SK-N-SH treated with all-trans-retinoic acid at 6 μM for 48 hours (cell line): ENCODE measurements around the gene CLDN20.

Source experiments
- ATAC-seq: fragments of 200-7000 bp; cut with Tn5 transposase; 3 replicates; pipeline ENCODE4 v1.9.1; 2020; ENCODE audit warnings: mild to moderate bottlenecking, moderate library complexity
- ARNTL ChIP-seq: fragments of 450-650 bp; formaldehyde crosslinking; IDR thresholded peaks from 2 replicates; pipeline ENCODE4 v1.5.0; 2020; ENCODE audit warnings: low read depth, mild to moderate bottlenecking, moderate library complexity, borderline replicate concordance
- BACH2 ChIP-seq: fragments of 250-450 bp; sonication (Bioruptor Pico); IDR thresholded peaks from 2 replicates; pipeline ENCODE4 v1.9.0; 2021; ENCODE audit warnings: mild to moderate bottlenecking, borderline replicate concordance
- CREB5 ChIP-seq: fragments of 250-450 bp; sonication (Bioruptor Pico); IDR thresholded peaks from 2 replicates; pipeline ENCODE4 v1.5.1; 2020; ENCODE audit warnings: low read depth, mild to moderate bottlenecking, moderate library complexity
- CSDC2 ChIP-seq: fragments of 250-450 bp; sonication (Bioruptor Pico); IDR thresholded peaks from 2 replicates; pipeline ENCODE4 v1.5.0; 2020; ENCODE audit warnings: mild to moderate bottlenecking, moderate library complexity
- CSRNP3 ChIP-seq: fragments of 250-450 bp; sonication (Bioruptor Pico); IDR thresholded peaks from 2 replicates; pipeline ENCODE4 v1.5.1; 2021; ENCODE audit warnings: mild to moderate bottlenecking, moderate library complexity
- ESRRG ChIP-seq: fragments of 250-450 bp; sonication (Bioruptor Pico); IDR thresholded peaks from 2 replicates; pipeline ENCODE4 v1.6.1; 2021; ENCODE audit warnings: mild to moderate bottlenecking
- GLIS3 ChIP-seq: fragments of 250-450 bp; sonication (Bioruptor Pico); IDR thresholded peaks from 2 replicates; pipeline ENCODE4 v1.5.0; 2020; ENCODE audit warnings: mild to moderate bottlenecking, moderate library complexity
- ISL1 ChIP-seq: fragments of 250-450 bp; sonication (Bioruptor Pico); IDR thresholded peaks from 2 replicates; pipeline ENCODE4 v2.1.2; 2022; ENCODE audit warnings: mild to moderate bottlenecking, moderate library complexity
- OSR1 ChIP-seq: fragments of 250-450 bp; sonication (Bioruptor Pico); IDR thresholded peaks from 2 replicates; pipeline ENCODE4 v1.8.0; 2022; ENCODE audit warnings: moderate library complexity, mild to moderate bottlenecking, inconsistent platforms
- PATZ1 ChIP-seq: fragments of 250-450 bp; sonication (Bioruptor Pico); IDR thresholded peaks from 2 replicates; pipeline ENCODE4 v1.8.0; 2020; ENCODE audit warnings: mild to moderate bottlenecking, moderate library complexity, borderline replicate concordance
- POU6F1 ChIP-seq: fragments of 250-450 bp; sonication (Bioruptor Pico); IDR thresholded peaks from 2 replicates; pipeline ENCODE4 v1.8.0; 2021; ENCODE audit warnings: low read depth, mild to moderate bottlenecking, moderate library complexity, borderline replicate concordance
- PPARA ChIP-seq: fragments of 250-450 bp; sonication (Bioruptor Pico); IDR thresholded peaks from 2 replicates; pipeline ENCODE4 v1.5.0; 2020; ENCODE audit warnings: mild to moderate bottlenecking, borderline replicate concordance
- RARB ChIP-seq: fragments of 250-450 bp; sonication (Bioruptor Pico); IDR thresholded peaks from 2 replicates; pipeline ENCODE4 v1.8.0; 2021; ENCODE audit warnings: mild to moderate bottlenecking, moderate library complexity
- SNAI2 ChIP-seq: fragments of 250-450 bp; sonication (Bioruptor Pico); IDR thresholded peaks from 2 replicates; pipeline ENCODE4 v1.5.0; 2020; ENCODE audit warnings: mild to moderate bottlenecking, moderate library complexity
- TOX ChIP-seq: fragments of 250-450 bp; sonication (Bioruptor Pico); IDR thresholded peaks from 2 replicates; pipeline ENCODE4 v1.8.0; 2021; ENCODE audit warnings: mild to moderate bottlenecking, moderate library complexity, borderline replicate concordance
- TSHZ2 ChIP-seq: fragments of 250-450 bp; sonication (Bioruptor Pico); IDR thresholded peaks from 2 replicates; pipeline ENCODE4 v1.5.0; 2020; ENCODE audit warnings: mild to moderate bottlenecking, moderate library complexity
- ZFP3 ChIP-seq: fragments of 250-450 bp; sonication (Bioruptor Pico); IDR thresholded peaks from 2 replicates; pipeline ENCODE4 v1.5.0; 2020; ENCODE audit warnings: mild to moderate bottlenecking, moderate library complexity
- ZFP30 ChIP-seq: fragments of 450-650 bp; formaldehyde crosslinking; IDR thresholded peaks from 2 replicates; pipeline ENCODE4 v1.5.0; 2022; ENCODE audit warnings: mild to moderate bottlenecking, moderate library complexity
- ZNF565 ChIP-seq: fragments of 450-650 bp; formaldehyde crosslinking; conservative IDR thresholded peaks from 2 replicates; pipeline ENCODE4 v1.5.0; 2020; ENCODE audit warnings: low read depth, mild to moderate bottlenecking, moderate library complexity
- ZNF70 ChIP-seq: fragments of 450-650 bp; formaldehyde crosslinking; IDR thresholded peaks from 2 replicates; pipeline ENCODE4 v1.5.0; 2020; ENCODE audit warnings: mild to moderate bottlenecking, moderate library complexity
- ZNF8 ChIP-seq: fragments of 450-650 bp; formaldehyde crosslinking; IDR thresholded peaks from 2 replicates; pipeline ENCODE4 v1.5.0; 2020; ENCODE audit warnings: mild to moderate bottlenecking, moderate library complexity

CLDN20 gene

GRCh38 chr6:155317186-155317585, 53.4 kb downstream of the CLDN20 start (continued):
- TF ChIP-seq POU6F1 = no peak
- no peak for TF ChIP-seq ZFP3 (CRISPR knock-in tag)
- TF ChIP-seq, all 23 proteins: peak for 0

GRCh38 chr6:155319902-155320301, 56.1 kb downstream of the CLDN20 start:
- ATAC-seq = no peak
- TF ChIP-seq BACH2 (no peak), ARNTL (CRISPR knock-in tag) (no peak), OSR1 (CRISPR knock-in tag) (no peak), CREB5 (CRISPR knock-in tag) (no peak), TOX (no peak)

GRCh38 chr6:155324172-155324571, 60.4 kb downstream of the CLDN20 start:
- ATAC-seq = no peak
- TF ChIP-seq ZFP30 (CRISPR knock-in tag) = no peak
- no peak for TF ChIP-seq ISL1 (CRISPR knock-in tag)
- TF ChIP-seq CREB5 (CRISPR knock-in tag) = no peak
- TF ChIP-seq TSHZ2 (CRISPR knock-in tag) = no peak
- TF ChIP-seq CSDC2 (CRISPR knock-in tag) = no peak
- TF ChIP-seq ESRRG (CRISPR knock-in tag) = no peak
- no peak for TF ChIP-seq ZNF565 (CRISPR knock-in tag)
- TF ChIP-seq ZNF8 (CRISPR knock-in tag) = no peak
- no peak for TF ChIP-seq POU6F1
- no peak for TF ChIP-seq PPARA (CRISPR knock-in tag)
- TF ChIP-seq ZNF70 (CRISPR knock-in tag) = no peak
- no peak for TF ChIP-seq RARB
- TF ChIP-seq BACH2 = no peak
- TF ChIP-seq SNAI2 (CRISPR knock-in tag) = no peak
- no peak for TF ChIP-seq TOX
- TF ChIP-seq GLIS3 (CRISPR knock-in tag) = no peak
- TF ChIP-seq OSR1 (CRISPR knock-in tag) = no peak
- TF ChIP-seq CSRNP3 = no peak
- TF ChIP-seq ZFP3 (CRISPR knock-in tag) = no peak

- no peak for ATAC-seq
- TF ChIP-seq ZNF565 (CRISPR knock-in tag) = no peak
- TF ChIP-seq POU6F1 = no peak
- TF ChIP-seq CSDC2 (CRISPR knock-in tag) = no peak
- TF ChIP-seq ZNF70 (CRISPR knock-in tag) = no peak
- TF ChIP-seq TOX = no peak
- TF ChIP-seq ARNTL (CRISPR knock-in tag) = no peak
- no peak for TF ChIP-seq ISL1 (CRISPR knock-in tag)
- TF ChIP-seq SNAI2 (CRISPR knock-in tag) = no peak
- no peak for TF ChIP-seq PATZ1 (CRISPR knock-in tag)
- TF ChIP-seq RARB = no peak
- no peak for TF ChIP-seq ZFP3 (CRISPR knock-in tag)
- TF ChIP-seq PPARA (CRISPR knock-in tag) = no peak
These were observed 61.2 kb downstream of the CLDN20 start for GRCh38 chr6:155324993-155325392.
